Progenitor cell of endocrine pancreas (in vitro differentiated cells): ENCODE data around the gene CTU2. TPM values are rescaled to one million over a fixed set of nuclear protein-coding genes. Genes with fewer than 3 reads are reported as not detected.

ENCODE experiments used
- DNase-seq: peaks from one replicate; pipeline ENCODE4 v3.0.0; 2021; ENCODE audit warnings: low spot score; ENCODE audit not compliant: unreplicated experiment
- H3K27ac Mint-ChIP-seq: 2 replicates; pipeline ENCODE4 v1.8.0; 2021; ENCODE audit warnings: mild to moderate bottlenecking, moderate library complexity, mixed read lengths
- H3K27me3 Mint-ChIP-seq: 2 replicates; pipeline ENCODE4 v1.8.0; 2021; ENCODE audit warnings: mixed read lengths
- H3K36me3 Mint-ChIP-seq: 2 replicates; pipeline ENCODE4 v1.8.0; 2022; ENCODE audit warnings: mixed read lengths; ENCODE audit not compliant: insufficient read depth
- H3K4me1 Mint-ChIP-seq: 2 replicates; pipeline ENCODE4 v1.8.0; 2021; ENCODE audit warnings: low read depth, mixed read lengths
- H3K4me3 Mint-ChIP-seq: 2 replicates; pipeline ENCODE4 v1.8.0; 2021; ENCODE audit warnings: low read depth, mild to moderate bottlenecking, moderate library complexity, mixed read lengths
- H3K9me3 Mint-ChIP-seq: 2 replicates; pipeline ENCODE4 v1.8.0; 2021; ENCODE audit warnings: low read depth, mixed read lengths
- total RNA-seq: library from RNA; stranded (reverse); gene quantifications from 2 replicates; pipeline ENCODE4 v1.2.1, GENCODE V29; 2021
- TF ChIP-seq, protein P1 (sequence below): fragments of 200-600 bp; sonication (generic); IDR thresholded peaks from one replicate; pipeline ENCODE4 v1.5.0; 2021; ENCODE audit warnings: antibody characterized with exemption, mild to moderate bottlenecking; ENCODE audit not compliant: unreplicated experiment

The CTU2 gene
- total RNA-seq, 1 donor from 2014 or later, result 17.2 TPM

DNA sequence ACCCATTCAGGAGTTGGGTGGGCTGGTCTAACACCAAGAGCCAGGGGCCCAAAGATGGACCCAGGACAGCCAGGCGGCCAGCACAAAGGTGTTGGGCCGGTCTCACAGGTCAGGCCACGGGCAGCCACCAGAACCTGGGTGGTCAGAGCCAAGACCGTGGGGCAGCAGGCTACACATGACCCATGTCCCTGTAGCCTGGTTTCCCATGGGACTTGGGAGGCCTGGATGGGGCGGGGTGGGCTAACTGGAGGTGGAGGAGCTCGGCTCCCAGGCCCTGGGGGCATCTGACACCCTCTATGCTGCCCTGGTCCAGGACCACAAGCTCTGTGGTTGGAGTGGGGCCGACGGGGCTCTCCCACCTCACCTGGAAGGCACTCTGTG, 17.2 kb downstream of the CTU2 start:
- TF ChIP-seq, protein P1, sequence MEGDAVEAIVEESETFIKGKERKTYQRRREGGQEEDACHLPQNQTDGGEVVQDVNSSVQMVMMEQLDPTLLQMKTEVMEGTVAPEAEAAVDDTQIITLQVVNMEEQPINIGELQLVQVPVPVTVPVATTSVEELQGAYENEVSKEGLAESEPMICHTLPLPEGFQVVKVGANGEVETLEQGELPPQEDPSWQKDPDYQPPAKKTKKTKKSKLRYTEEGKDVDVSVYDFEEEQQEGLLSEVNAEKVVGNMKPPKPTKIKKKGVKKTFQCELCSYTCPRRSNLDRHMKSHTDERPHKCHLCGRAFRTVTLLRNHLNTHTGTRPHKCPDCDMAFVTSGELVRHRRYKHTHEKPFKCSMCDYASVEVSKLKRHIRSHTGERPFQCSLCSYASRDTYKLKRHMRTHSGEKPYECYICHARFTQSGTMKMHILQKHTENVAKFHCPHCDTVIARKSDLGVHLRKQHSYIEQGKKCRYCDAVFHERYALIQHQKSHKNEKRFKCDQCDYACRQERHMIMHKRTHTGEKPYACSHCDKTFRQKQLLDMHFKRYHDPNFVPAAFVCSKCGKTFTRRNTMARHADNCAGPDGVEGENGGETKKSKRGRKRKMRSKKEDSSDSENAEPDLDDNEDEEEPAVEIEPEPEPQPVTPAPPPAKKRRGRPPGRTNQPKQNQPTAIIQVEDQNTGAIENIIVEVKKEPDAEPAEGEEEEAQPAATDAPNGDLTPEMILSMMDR, result no peak
- Mint-ChIP-seq H3K4me3 (no peak overlapping the region), H3K36me3 (peaks cover 2% of the 10 kb centered on the region), H3K27me3 (no peaks in the 10 kb centered on the region), H3K9me3 (no peaks in the 10 kb centered on the region), H3K4me1 (no peaks in the 10 kb centered on the region), H3K27ac (no peak overlapping the region)
- DNase-seq, result no peak

DNA sequence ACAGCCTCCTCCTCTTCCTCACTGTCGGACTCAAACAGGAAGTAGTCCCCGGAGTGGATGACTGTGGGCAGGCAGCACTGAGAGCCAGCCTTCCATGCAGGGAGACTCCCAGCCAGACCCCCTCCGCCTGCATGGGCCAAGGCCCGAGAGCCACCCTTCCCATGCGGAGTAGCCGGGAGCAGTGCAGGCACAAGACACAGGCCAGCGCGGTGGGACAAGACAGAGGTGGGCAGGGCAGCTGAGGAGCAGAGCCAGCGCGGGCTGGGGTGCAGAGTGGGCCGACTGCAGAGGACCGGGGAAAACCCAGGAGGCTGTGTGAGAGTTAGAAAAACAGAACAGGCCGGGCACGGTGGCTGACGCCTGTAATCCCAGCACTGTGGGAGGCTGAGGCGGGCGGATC, 17.6 kb downstream of the CTU2 start:
- TF ChIP-seq, protein P1, result no peak
- Mint-ChIP-seq H3K9me3 (no peaks in the 10 kb centered on the region), H3K27me3 (no peaks in the 10 kb centered on the region), H3K36me3 (peaks cover 2% of the 10 kb centered on the region), H3K27ac (no peak overlapping the region), H3K4me1 (no peaks in the 10 kb centered on the region), H3K4me3 (no peak overlapping the region)
- no peak for DNase-seq

DNA sequence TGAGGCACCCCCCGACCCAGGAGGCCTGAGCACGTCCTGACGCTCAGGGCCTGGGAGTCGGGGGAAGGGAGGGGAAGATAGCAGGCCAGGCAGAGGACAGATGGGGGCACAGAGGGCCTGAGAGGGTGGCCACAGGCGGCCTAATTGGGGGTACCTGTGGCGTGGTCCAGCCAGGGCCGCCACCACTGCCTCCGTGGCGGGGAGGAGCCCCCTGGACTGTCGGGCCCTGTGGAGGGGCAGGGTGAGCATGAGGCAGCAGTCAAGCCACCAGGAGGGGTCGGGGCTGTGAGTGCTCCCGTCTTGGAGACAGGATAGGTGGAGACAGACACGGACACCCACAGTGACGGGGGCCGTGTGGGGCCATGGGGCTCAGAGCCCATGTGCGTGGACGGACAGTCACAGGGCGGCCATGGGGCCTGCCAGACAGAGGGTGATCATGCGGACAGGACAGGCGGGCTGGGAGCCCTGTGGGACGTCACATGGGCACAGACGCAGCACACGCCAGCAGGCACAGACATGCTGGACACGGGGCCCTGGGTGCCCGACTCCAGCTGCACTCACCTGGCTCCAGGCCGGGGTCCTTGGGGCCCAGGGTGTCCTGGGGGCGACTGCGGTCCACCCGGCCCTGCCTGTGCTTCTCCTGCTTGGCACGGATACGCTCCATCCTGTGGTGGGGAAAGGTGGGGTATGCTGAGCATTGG, 18.7 kb downstream of the CTU2 start:
- Mint-ChIP-seq H3K4me1 (no peaks in the 10 kb centered on the region), H3K4me3 (no peak overlapping the region), H3K27me3 (no peaks in the 10 kb centered on the region), H3K36me3 (peaks cover 2% of the 10 kb centered on the region), H3K9me3 (no peaks in the 10 kb centered on the region), H3K27ac (no peak overlapping the region)
- TF ChIP-seq, protein P1, result no peak
- no peak for DNase-seq

DNA sequence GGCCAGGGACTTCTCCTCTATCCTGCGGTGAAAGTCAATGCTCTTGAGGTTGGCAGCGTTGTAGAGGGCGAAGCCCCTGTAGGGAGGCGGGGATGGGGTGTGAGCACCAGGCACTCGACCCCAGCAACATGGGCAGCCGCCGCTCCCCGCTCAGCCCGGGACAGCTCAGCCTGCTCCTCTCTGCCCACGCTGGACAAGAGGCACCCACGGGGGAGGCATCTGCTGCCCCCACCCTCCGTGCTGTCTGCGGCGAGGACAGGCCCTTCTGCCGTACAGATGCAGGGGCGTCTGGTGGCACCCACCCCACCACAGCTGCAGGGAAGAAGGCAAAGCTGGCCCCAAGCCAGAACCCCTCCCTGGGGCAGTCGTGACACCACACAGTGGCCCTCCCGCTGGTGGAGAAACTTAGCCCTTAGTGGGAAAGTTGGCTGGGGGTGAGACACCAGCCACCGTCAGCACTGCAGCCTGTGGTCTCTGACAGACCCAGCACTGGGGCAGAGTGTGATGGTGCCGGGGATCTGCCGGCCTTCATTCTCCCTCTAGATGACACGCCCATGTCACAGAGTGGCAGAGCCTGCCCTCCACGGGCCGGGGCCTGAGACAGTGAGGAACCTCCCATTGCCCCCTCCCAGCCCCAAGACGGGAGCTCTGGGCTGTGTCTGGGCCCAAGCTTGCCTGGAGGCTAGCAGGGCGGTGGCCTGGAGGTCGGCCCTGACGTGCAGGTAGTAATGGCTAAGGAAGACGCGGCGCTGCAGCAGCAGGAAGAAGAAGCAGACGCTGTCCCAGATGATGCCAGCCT, 19.5 kb downstream of the CTU2 start:
- no peak overlapping the region for H3K4me3 Mint-ChIP-seq
- DNase-seq, result no peak
- H3K27ac Mint-ChIP-seq, result no peak overlapping the region
- TF ChIP-seq, protein P1, result no peak
- H3K36me3 Mint-ChIP-seq, result no peaks in the 10 kb centered on the region
- H3K27me3 Mint-ChIP-seq, result no peaks in the 10 kb centered on the region
- no peaks in the 10 kb centered on the region for H3K9me3 Mint-ChIP-seq
- no peaks in the 10 kb centered on the region for H3K4me1 Mint-ChIP-seq

DNA sequence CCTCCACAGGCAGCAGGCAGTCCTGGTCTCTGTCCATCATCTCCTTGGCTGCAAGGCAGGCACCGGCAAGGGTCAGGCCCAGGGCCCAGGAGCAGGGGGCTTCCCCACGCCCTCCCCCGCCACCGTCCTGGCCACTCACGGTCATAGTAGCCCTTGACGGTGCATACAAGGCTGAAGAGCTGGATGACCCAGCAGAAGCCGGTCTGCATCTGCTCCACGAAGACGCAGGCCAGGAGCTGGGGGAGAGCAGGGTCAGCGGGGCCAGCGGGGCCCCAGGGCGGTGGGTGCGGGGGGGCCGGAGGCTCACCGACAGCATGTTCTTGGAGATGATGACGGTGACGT, 20.1 kb downstream of the CTU2 start:
- no peak for DNase-seq
- no peaks in the 10 kb centered on the region for H3K27me3 Mint-ChIP-seq
- H3K4me3 Mint-ChIP-seq, result no peak overlapping the region
- no peaks in the 10 kb centered on the region for H3K36me3 Mint-ChIP-seq
- H3K27ac Mint-ChIP-seq, result no peak overlapping the region
- H3K9me3 Mint-ChIP-seq, result no peaks in the 10 kb centered on the region
- H3K4me1 Mint-ChIP-seq, result no peaks in the 10 kb centered on the region
- TF ChIP-seq, protein P1, result no peak
